Measurements from ENCODE around the gene PCSK6. TPM values are rescaled to one million over a fixed set of nuclear protein-coding genes. Genes with fewer than 3 reads are reported as not detected.

PCSK6 gene
- total RNA-seq: 1 to 10 TPM in 2 of 5 experiments, under 1 TPM in 2, not detected in 1; 0.54 to 3.0 (median 1.3) TPM
- under 1 TPM; 0.12 to 0.39 TPM for polyA plus RNA-seq
- not detected for total RNA-seq

DNA sequence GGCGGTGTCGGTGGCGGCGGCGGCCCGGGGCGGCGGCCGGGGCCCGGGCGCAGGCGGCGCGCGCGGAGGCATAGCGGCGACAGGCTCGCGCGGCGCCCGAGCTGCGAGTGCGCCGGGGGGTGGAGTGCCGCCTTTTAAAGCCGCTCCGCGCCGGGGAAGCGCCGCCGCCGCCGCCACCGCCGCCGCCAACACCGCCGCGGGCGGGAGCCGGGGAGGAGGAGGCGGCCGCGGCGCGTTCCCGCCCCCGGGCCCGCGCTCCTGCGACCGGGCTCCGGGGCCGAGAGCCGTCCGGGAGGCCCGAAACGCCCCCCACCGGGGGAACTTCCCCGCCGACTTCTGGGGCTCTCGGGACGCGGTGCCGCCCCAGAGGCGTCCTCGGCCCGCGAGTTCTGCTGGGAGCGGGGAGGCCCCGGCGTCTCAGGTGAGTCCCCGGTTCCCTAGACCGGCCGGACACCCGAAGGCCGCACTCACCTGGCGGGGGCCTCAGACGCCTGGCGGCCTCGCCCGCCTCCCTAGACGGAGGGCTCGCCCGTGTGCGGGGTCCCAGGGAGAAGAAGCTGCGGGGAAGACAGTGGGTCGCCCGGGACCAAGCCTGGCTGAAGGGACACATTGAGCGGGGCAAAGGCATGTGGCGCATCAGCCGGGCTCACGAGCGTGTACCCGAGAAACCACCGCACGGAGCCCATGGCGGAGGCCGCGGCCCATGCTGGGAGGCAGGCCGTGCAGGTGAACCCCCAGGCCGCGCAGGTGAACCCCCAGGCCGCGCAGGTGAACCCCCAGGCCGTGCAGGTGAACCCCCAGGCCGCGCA, at the start of gene PCSK6:
Gene PCSK6, minus strand, starts transcription at position 109 of the 809 bp plus-strand sequence. Its CDS starts 37 bp downstream, at position 72.
- Mint-ChIP-seq H3K4me3 (peak within 1 kb of the TSS in 7 of 10 donors; percentile 2 to 69 (median 57)), H3K9me3 (peaks cover 0 to 2% (median 0%) of the 10 kb centered on the region in 11 donors), H3K27ac (peak within 1 kb of the TSS in 1 of 9 donors; percentile 25), H3K27me3 (peaks cover 31 to 67% (median 60%) of the 10 kb centered on the region in 5 donors), H3K36me3 (no peaks in the 10 kb centered on the region), H3K4me1 (peaks cover 0 to 10% (median 3%) of the 10 kb centered on the region in 7 donors)
- CTCF ChIA-PET: no interaction called here
- Histone ChIP-seq H3K4me3 (ENCODE audit: low read length) (no peak within 1 kb of the TSS), H3K36me3 (ENCODE audit: control insufficient read depth in 2 of 3, insufficient read depth in 3 of 3, low read length in 3 of 3) (no peaks in the 10 kb centered on the region), H3K27me3 (ENCODE audit: control insufficient read depth in 2 of 2, insufficient read depth in 2 of 2, low read length in 2 of 2) (peaks cover 0 to 4% of the 10 kb centered on the region in 2 donors), H3K27ac (ENCODE audit: low read depth, low read length) (no peak within 1 kb of the TSS), H3K4me1 (ENCODE audit: control insufficient read depth in 2 of 2, insufficient read depth in 2 of 2, low read length in 2 of 2) (no peaks in the 10 kb centered on the region), H3K9me3 (ENCODE audit: control insufficient read depth in 2 of 3, low read length in 3 of 3) (no peaks in the 10 kb centered on the region)
- POLR2A ChIA-PET: no interaction called here
- DNase-seq: peak in 1 of 9 donors; percentile 40
- intact Hi-C loops (cut with micrococcal nuclease): no loop called here
- ATAC-seq: peak; percentile 20

DNA sequence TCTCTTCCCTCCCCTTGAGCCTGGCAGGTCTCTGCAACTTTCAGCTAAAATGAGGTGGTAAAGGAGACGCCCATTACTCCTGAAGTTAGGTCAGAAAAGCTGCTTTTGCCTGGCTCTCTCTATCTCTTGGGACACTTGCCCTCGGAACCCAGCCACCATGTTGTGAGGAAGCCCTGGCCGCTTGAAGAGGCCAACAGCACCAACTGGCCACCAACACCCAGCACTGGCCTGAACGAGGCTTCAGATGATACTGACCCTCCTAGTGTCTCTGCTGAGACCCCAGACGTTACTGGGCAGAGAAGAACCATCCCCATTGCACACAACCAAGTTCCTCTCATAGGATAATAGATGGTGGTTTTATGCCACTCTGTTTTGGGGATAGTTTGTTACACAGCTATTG, 49.5 kb upstream of the PCSK6 start:
- peaks cover 0 to 10% (median 2%) of the 10 kb centered on the region in 11 donors for H3K9me3 Mint-ChIP-seq
- H3K4me1 ChIP-seq (ENCODE audit: control insufficient read depth in 2 of 2, insufficient read depth in 2 of 2, low read length in 2 of 2): no peaks in the 10 kb centered on the region
- H3K36me3 ChIP-seq (ENCODE audit: control insufficient read depth in 2 of 3, insufficient read depth in 3 of 3, low read length in 3 of 3): no peaks in the 10 kb centered on the region
- no peaks in the 10 kb centered on the region for H3K9me3 ChIP-seq (ENCODE audit: control insufficient read depth in 2 of 3, low read length in 3 of 3)
- ChIA-PET CTCF (no interaction called here), POLR2A (no interaction called here)
- H3K27ac ChIP-seq (ENCODE audit: low read depth, low read length): no peak overlapping the region
- H3K4me3 Mint-ChIP-seq: no peak overlapping the region
- no peaks in the 10 kb centered on the region for H3K27me3 ChIP-seq (ENCODE audit: control insufficient read depth in 2 of 2, insufficient read depth in 2 of 2, low read length in 2 of 2)
- no peaks in the 10 kb centered on the region for H3K4me1 Mint-ChIP-seq
- DNase-seq (no peak), ATAC-seq (no peak)
- H3K27ac Mint-ChIP-seq: no peak overlapping the region
- no peaks in the 10 kb centered on the region for H3K36me3 Mint-ChIP-seq
- intact Hi-C loops (cut with micrococcal nuclease): no loop called here
- H3K27me3 Mint-ChIP-seq: peaks cover 0 to 32% (median 5%) of the 10 kb centered on the region in 5 donors
- H3K4me3 ChIP-seq (ENCODE audit: low read length): no peak overlapping the region

DNA sequence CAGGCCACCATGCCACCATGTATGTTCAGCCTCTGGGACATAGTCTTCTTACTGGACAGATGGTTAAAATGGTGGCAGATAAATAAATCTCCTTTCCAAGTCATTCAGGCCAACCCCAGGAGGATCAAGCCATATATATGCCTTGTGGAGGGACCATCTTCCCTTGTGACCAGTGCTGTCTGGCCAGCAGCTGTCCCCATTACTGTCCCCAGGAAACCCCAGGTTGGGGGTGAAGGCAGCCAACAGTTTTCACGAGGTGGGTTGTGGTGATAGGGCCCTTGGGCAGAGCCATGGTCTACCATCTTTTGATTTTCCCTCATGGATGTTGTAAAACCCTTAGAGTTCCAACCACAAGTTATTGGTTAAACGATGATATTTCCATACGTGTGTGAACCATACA, 48.7 kb upstream of the PCSK6 start:
- Histone ChIP-seq H3K27me3 (ENCODE audit: control insufficient read depth in 2 of 2, insufficient read depth in 2 of 2, low read length in 2 of 2) (no peaks in the 10 kb centered on the region), H3K4me3 (ENCODE audit: low read length) (no peak overlapping the region), H3K27ac (ENCODE audit: low read depth, low read length) (no peak overlapping the region), H3K9me3 (ENCODE audit: control insufficient read depth in 2 of 3, low read length in 3 of 3) (no peaks in the 10 kb centered on the region), H3K4me1 (ENCODE audit: control insufficient read depth in 2 of 2, insufficient read depth in 2 of 2, low read length in 2 of 2) (no peaks in the 10 kb centered on the region), H3K36me3 (ENCODE audit: control insufficient read depth in 2 of 3, insufficient read depth in 3 of 3, low read length in 3 of 3) (no peaks in the 10 kb centered on the region)
- no peaks in the 10 kb centered on the region for H3K36me3 Mint-ChIP-seq
- H3K27ac Mint-ChIP-seq: no peak overlapping the region
- no peaks in the 10 kb centered on the region for H3K4me1 Mint-ChIP-seq
- no peak overlapping the region for H3K4me3 Mint-ChIP-seq
- H3K27me3 Mint-ChIP-seq: peaks cover 0 to 26% (median 1%) of the 10 kb centered on the region in 5 donors
- ChIA-PET POLR2A (no interaction called here), CTCF (interaction anchor here (0.7 kb wide), 1 partner anchor 67 kb away, joined by 3 read pairs; no protein-coding TSS in a partner anchor)
- DNase-seq: no peak
- intact Hi-C loops (cut with micrococcal nuclease): no loop called here
- ATAC-seq: no peak
- H3K9me3 Mint-ChIP-seq: peaks cover 0 to 10% (median 2%) of the 10 kb centered on the region in 11 donors

DNA sequence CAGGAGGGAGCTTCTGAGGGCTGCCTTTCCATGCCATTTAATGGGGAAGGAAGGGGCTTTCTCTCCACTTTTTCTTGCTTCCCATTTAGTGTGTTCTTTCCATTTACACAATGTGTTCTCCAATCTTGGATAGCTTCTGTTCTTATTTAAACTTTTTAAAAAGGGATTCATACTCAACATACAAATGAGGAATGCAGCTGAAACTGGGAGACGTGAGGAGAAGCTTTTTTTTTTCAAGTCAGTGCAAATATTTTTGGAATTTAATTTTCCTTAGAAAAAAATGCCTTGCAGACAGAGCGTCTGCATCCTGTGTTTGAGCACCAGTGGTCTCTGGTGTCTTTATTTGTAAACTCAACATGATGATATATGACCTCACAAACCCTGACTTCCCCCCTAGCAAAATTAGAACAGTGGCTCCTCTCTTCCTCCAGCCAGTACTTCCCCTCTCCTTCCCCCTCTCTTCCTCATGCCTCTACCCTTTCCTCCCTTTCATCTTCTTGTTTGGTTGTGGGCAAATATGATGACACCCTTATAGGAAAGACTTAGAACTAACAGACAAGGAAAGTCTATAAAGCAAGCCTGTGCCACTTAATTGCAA, 48.1 kb upstream of the PCSK6 start:
- no peaks in the 10 kb centered on the region for H3K9me3 ChIP-seq (ENCODE audit: control insufficient read depth in 2 of 3, low read length in 3 of 3)
- peaks cover 0 to 30% (median 0%) of the 10 kb centered on the region in 5 donors for H3K27me3 Mint-ChIP-seq
- no peaks in the 10 kb centered on the region for H3K4me1 ChIP-seq (ENCODE audit: control insufficient read depth in 2 of 2, insufficient read depth in 2 of 2, low read length in 2 of 2)
- intact Hi-C loops (cut with micrococcal nuclease): no loop called here
- no peaks in the 10 kb centered on the region for H3K36me3 Mint-ChIP-seq
- H3K27ac ChIP-seq (ENCODE audit: low read depth, low read length): no peak overlapping the region
- DNase-seq: no peak
- no peaks in the 10 kb centered on the region for H3K27me3 ChIP-seq (ENCODE audit: control insufficient read depth in 2 of 2, insufficient read depth in 2 of 2, low read length in 2 of 2)
- ChIA-PET POLR2A (no interaction called here), CTCF (interaction anchor here (0.6 to 0.7 kb wide), 2 partner anchors 66 to 779 kb away, joined by 3 read pairs; no protein-coding TSS in a partner anchor)
- peaks cover 0 to 10% (median 2%) of the 10 kb centered on the region in 11 donors for H3K9me3 Mint-ChIP-seq
- H3K4me3 Mint-ChIP-seq: no peak overlapping the region
- H3K4me1 Mint-ChIP-seq: no peaks in the 10 kb centered on the region
- no peak overlapping the region for H3K27ac Mint-ChIP-seq
- no peak for ATAC-seq
- H3K36me3 ChIP-seq (ENCODE audit: control insufficient read depth in 2 of 3, insufficient read depth in 3 of 3, low read length in 3 of 3): no peaks in the 10 kb centered on the region
- no peak overlapping the region for H3K4me3 ChIP-seq (ENCODE audit: low read length)

DNA sequence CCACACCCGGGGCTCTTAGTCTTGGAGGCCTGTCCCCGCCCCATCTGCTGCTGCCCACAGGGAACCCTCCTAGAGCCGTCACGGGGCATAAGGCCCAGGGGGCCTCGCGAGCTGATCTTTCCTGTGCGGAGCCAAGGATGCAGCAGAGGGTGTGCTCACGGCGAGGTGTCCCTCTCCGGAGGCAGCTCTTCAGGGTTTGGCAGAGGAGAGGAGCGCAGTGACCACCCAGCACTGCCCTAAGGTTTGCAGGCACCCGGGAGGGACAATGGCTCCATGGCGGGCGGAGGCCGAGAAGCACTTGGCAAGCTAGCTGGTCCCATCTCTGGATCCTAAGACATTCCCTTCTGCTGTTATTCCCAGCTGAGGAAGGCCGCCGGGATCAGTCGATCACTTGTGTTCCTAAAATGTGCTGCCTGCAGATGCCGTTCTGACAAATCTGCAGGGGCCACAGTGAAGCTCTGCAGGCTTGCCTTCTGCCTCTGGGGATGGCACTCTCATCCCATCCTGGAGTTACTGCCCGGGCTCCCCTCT, 47.4 kb upstream of the PCSK6 start:
- Mint-ChIP-seq H3K27me3 (peaks cover 0 to 35% (median 0%) of the 10 kb centered on the region in 5 donors), H3K4me3 (no peak overlapping the region), H3K4me1 (no peaks in the 10 kb centered on the region), H3K9me3 (peaks cover 0 to 10% (median 0%) of the 10 kb centered on the region in 11 donors), H3K27ac (no peak overlapping the region), H3K36me3 (no peaks in the 10 kb centered on the region)
- Histone ChIP-seq H3K27ac (ENCODE audit: low read depth, low read length) (no peak overlapping the region), H3K27me3 (ENCODE audit: control insufficient read depth in 2 of 2, insufficient read depth in 2 of 2, low read length in 2 of 2) (no peaks in the 10 kb centered on the region), H3K36me3 (ENCODE audit: control insufficient read depth in 2 of 3, insufficient read depth in 3 of 3, low read length in 3 of 3) (no peaks in the 10 kb centered on the region), H3K4me3 (ENCODE audit: low read length) (no peak overlapping the region), H3K4me1 (ENCODE audit: control insufficient read depth in 2 of 2, insufficient read depth in 2 of 2, low read length in 2 of 2) (no peaks in the 10 kb centered on the region), H3K9me3 (ENCODE audit: control insufficient read depth in 2 of 3, low read length in 3 of 3) (no peaks in the 10 kb centered on the region)
- DNase-seq (no peak), ATAC-seq (no peak)
- CTCF ChIA-PET: interaction anchor here (0.5 to 0.6 kb wide), 2 partner anchors 280 to 778 kb away, joined by 3 read pairs; no protein-coding TSS in a partner anchor
- POLR2A ChIA-PET: no interaction called here
- intact Hi-C loops (cut with micrococcal nuclease): no loop called here

DNA sequence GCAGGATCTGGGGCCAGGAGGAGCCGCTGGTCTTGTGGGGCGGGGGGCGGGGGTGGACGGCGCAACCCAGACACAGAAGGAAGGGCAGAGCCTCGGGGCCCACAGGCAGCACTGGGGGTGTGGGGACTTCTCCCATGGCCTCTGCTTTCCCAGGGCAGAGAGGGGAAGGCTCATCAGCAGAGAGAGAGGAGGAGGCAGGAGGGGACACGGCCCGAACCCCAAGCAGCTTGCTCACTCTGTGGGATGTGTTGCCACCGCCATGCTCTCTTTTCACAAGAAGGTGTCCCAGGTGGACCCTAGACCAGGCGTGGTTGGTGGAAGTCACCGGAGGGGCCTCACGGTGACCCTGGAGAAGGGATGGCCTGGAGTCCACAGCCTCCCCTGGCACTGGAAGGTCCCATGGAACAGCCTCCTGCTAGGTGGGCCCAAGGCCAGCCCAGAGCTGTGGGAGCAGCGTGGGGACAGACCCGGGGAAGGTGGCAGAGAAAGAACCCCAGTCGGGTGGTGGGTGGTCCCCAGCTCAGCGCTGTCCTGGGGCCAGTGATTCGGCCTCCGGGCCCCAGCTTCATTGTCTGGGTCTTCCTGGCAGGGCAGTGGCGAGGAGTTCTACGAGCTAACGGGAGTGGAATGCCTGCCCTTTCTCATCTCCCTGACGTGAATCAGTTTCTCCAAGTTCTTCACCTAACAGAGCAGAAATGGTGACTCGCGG, 46.8 kb upstream of the PCSK6 start:
- ChIA-PET POLR2A (no interaction called here), CTCF (interaction anchor here (0.5 kb wide), 1 partner anchor 280 kb away, joined by 3 read pairs; no protein-coding TSS in a partner anchor)
- Mint-ChIP-seq H3K4me3 (no peak overlapping the region), H3K4me1 (no peaks in the 10 kb centered on the region), H3K36me3 (no peaks in the 10 kb centered on the region), H3K27ac (no peak overlapping the region), H3K27me3 (peaks cover 0 to 35% (median 0%) of the 10 kb centered on the region in 5 donors), H3K9me3 (peaks cover 0 to 10% (median 0%) of the 10 kb centered on the region in 11 donors)
- DNase-seq: no peak
- Histone ChIP-seq H3K4me1 (ENCODE audit: control insufficient read depth in 2 of 2, insufficient read depth in 2 of 2, low read length in 2 of 2) (no peaks in the 10 kb centered on the region), H3K27me3 (ENCODE audit: control insufficient read depth in 2 of 2, insufficient read depth in 2 of 2, low read length in 2 of 2) (no peaks in the 10 kb centered on the region), H3K36me3 (ENCODE audit: control insufficient read depth in 2 of 3, insufficient read depth in 3 of 3, low read length in 3 of 3) (no peaks in the 10 kb centered on the region), H3K27ac (ENCODE audit: low read depth, low read length) (no peak overlapping the region), H3K4me3 (ENCODE audit: low read length) (no peak overlapping the region), H3K9me3 (ENCODE audit: control insufficient read depth in 2 of 3, low read length in 3 of 3) (no peaks in the 10 kb centered on the region)
- no peak for ATAC-seq
- intact Hi-C loops (cut with micrococcal nuclease): no loop called here

All from naive thymus-derived CD4-positive, alpha-beta T cell (primary cell).